GM18858 (cell line): ENCODE data around the gene PHF23.
"Not testable (repeated sequence)": the region's sequence is repeated elsewhere in the genome, so short reads cannot be mapped to it uniquely, and the experiment has no call there.

Experiments
- ATAC-seq: cut with Tn5 transposase; IDR thresholded peaks from one replicate; pipeline ENCODE4 v1.9.1; 2021; ENCODE audit not compliant: unreplicated experiment

The PHF23 gene

GRCh38 chr17:7258731-7259554 is 19.7 kb upstream of the PHF23 start:
- no peak for ATAC-seq

GRCh38 chr17:7256766-7257456 is 17.7 kb upstream of the PHF23 start:
- ATAC-seq: no peak

- no peak for ATAC-seq
Measured at GRCh38 chr17:7254511-7254910, 15.3 kb upstream of the PHF23 start.

- ATAC-seq: no peak
Measured at GRCh38 chr17:7253082-7253481, 13.8 kb upstream of the PHF23 start.

GRCh38 chr17:7252176-7253043 is 13.2 kb upstream of the PHF23 start, which contains the start of gene ELP5:
Gene ELP5 (plus strand): TSS chr17:7252215. CDS start chr17:7252551, 336 bp downstream.
- peak; percentile 40 for ATAC-seq

GRCh38 chr17:7251661-7252175 is 12.5 kb upstream of the PHF23 start, which contains the start of gene CTDNEP1:
Gene CTDNEP1 (minus strand): TSS chr17:7251734. CDS start chr17:7251296, 438 bp downstream.
- peak; percentile 68 for ATAC-seq

- ATAC-seq: no peak
Measured at GRCh38 chr17:7250695-7251627, 11.7 kb upstream of the PHF23 start.

GRCh38 chr17:7249830-7250229 is 10.6 kb upstream of the PHF23 start:
- ATAC-seq: no peak

- ATAC-seq: no peak
Measured at GRCh38 chr17:7249214-7249613, 10.0 kb upstream of the PHF23 start.

- ATAC-seq: no peak
Measured at GRCh38 chr17:7248796-7249195, 9.5 kb upstream of the PHF23 start.

- ATAC-seq: no peak
Measured at GRCh38 chr17:7246779-7247178, 7.5 kb upstream of the PHF23 start.

- not testable (repeated sequence) for ATAC-seq
Measured at GRCh38 chr17:7243838-7244237, 4.6 kb upstream of the PHF23 start.

- no peak for ATAC-seq
Measured at GRCh38 chr17:7243453-7243729, 4.1 kb upstream of the PHF23 start.

- no peak for ATAC-seq
Measured at GRCh38 chr17:7242717-7243452, 3.6 kb upstream of the PHF23 start.

GRCh38 chr17:7241783-7242716 is 2.8 kb upstream of the PHF23 start, which contains the start of gene GABARAP:
Gene GABARAP (minus strand): TSS chr17:7242449. CDS start chr17:7242330, 119 bp downstream.
- no peak for ATAC-seq

GRCh38 chr17:7241090-7241733 is 2.0 kb upstream of the PHF23 start:
- ATAC-seq: no peak

- no peak for ATAC-seq
Measured at GRCh38 chr17:7240375-7240774, 1.1 kb upstream of the PHF23 start.
